ENCODE measurements around the gene ELAVL4.

The ELAVL4 gene

DNA sequence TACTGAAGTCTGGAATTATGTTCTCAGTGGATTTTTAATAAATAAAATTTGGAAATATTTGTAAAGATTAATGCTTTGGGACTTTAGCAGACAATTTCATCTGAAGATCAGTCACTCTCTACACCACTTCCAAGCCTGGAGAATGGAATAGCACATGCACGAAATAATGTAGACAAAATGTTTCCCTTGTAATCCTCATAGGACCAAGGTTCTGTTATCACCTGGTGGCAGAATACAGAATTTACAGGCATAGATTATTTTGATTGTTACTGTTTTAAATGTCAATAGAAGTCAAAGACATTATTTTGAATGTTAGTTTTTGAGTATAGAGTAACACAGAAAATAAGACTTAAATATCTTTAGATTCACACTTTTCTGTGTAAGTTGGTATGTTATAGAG, 9.1 kb upstream of the ELAVL4 start:
- H4K20me1 ChIP-seq (ENCODE audit: insufficient read depth, low read length) = no peaks in the 10 kb centered on the region
- no peaks in the 10 kb centered on the region for H3K36me3 ChIP-seq (ENCODE audit: insufficient read depth, low read length)
- H3K9me3 ChIP-seq (ENCODE audit: insufficient read depth, low read length, severe bottlenecking) = no peaks in the 10 kb centered on the region
- H2AFZ ChIP-seq (ENCODE audit: low read depth, low read length) = no peak overlapping the region
- H3K79me2 ChIP-seq (ENCODE audit: insufficient read depth, low read length) = no peaks in the 10 kb centered on the region
- H3K4me3 ChIP-seq (ENCODE audit: low read depth in 1 of 2, low read length in 2 of 2) = no peak overlapping the region
- DNase-seq = no peak
- H3K9ac ChIP-seq (ENCODE audit: low read depth, low read length) = no peak overlapping the region
- TF ChIP-seq, protein P1, sequence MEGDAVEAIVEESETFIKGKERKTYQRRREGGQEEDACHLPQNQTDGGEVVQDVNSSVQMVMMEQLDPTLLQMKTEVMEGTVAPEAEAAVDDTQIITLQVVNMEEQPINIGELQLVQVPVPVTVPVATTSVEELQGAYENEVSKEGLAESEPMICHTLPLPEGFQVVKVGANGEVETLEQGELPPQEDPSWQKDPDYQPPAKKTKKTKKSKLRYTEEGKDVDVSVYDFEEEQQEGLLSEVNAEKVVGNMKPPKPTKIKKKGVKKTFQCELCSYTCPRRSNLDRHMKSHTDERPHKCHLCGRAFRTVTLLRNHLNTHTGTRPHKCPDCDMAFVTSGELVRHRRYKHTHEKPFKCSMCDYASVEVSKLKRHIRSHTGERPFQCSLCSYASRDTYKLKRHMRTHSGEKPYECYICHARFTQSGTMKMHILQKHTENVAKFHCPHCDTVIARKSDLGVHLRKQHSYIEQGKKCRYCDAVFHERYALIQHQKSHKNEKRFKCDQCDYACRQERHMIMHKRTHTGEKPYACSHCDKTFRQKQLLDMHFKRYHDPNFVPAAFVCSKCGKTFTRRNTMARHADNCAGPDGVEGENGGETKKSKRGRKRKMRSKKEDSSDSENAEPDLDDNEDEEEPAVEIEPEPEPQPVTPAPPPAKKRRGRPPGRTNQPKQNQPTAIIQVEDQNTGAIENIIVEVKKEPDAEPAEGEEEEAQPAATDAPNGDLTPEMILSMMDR (IDR thresholded peaks at IDR 0.05; ENCODE audit: borderline replicate concordance, extremely low read depth, low read length, poor library complexity, severe bottlenecking) = no peak
- no peak for TF ChIP-seq EZH2 (IDR thresholded peaks at IDR 0.05; ENCODE audit: borderline replicate concordance, low read depth, low read length, severe bottlenecking)
- no peaks in the 10 kb centered on the region for H3K4me1 ChIP-seq (ENCODE audit: insufficient read depth, low read length)
- no peak overlapping the region for H3K27ac ChIP-seq (ENCODE audit: low read length)
- H3K4me2 ChIP-seq (ENCODE audit: insufficient read depth, low read length) = no peak overlapping the region
- no peak for ATAC-seq (ENCODE audit: insufficient read depth, low read depth)
- no peaks in the 10 kb centered on the region for H3K27me3 ChIP-seq (ENCODE audit: insufficient read depth, low read length, poor library complexity)

DNA sequence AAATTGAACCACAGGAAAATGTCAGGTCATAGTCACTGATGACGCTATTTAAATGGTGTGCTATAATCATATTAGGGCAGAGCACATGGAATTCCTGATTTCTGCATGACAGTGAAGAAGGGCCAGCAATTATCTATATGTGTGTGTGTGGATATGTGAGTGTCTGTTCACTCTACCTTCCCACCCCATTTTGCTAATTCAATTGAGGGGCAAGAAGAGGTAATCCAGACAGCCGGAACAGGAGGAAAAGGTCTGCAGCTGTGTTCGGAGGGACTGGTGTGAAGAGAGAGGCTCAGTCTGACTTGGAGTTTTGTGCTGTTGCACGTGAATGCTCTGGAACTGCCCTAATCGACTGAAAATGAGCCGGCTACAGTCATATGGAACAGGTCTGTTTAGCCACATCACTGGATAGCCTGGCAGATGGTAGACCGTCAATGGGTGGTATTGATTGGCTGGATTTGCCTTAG, 5.1 kb upstream of the ELAVL4 start:
- Histone ChIP-seq H3K4me2 (ENCODE audit: insufficient read depth, low read length) (no peak overlapping the region), H3K36me3 (ENCODE audit: insufficient read depth, low read length) (no peaks in the 10 kb centered on the region), H3K9me3 (ENCODE audit: insufficient read depth, low read length, severe bottlenecking) (no peaks in the 10 kb centered on the region), H3K9ac (ENCODE audit: low read depth, low read length) (no peak overlapping the region), H2AFZ (ENCODE audit: low read depth, low read length) (no peak overlapping the region), H3K27ac (ENCODE audit: low read length) (no peak overlapping the region), H3K79me2 (ENCODE audit: insufficient read depth, low read length) (no peaks in the 10 kb centered on the region), H3K27me3 (ENCODE audit: insufficient read depth, low read length, poor library complexity) (peaks cover 9% of the 10 kb centered on the region), H3K4me3 (ENCODE audit: low read depth in 1 of 2, low read length in 2 of 2) (no peak overlapping the region), H3K4me1 (ENCODE audit: insufficient read depth, low read length) (no peaks in the 10 kb centered on the region), H4K20me1 (ENCODE audit: insufficient read depth, low read length) (no peaks in the 10 kb centered on the region)
- TF ChIP-seq EZH2 (IDR thresholded peaks at IDR 0.05; ENCODE audit: borderline replicate concordance, low read depth, low read length, severe bottlenecking) = no peak
- TF ChIP-seq, protein P1 (IDR thresholded peaks at IDR 0.05; ENCODE audit: borderline replicate concordance, extremely low read depth, low read length, poor library complexity, severe bottlenecking) = no peak
- ATAC-seq (ENCODE audit: insufficient read depth, low read depth) (no peak), DNase-seq (no peak)

DNA sequence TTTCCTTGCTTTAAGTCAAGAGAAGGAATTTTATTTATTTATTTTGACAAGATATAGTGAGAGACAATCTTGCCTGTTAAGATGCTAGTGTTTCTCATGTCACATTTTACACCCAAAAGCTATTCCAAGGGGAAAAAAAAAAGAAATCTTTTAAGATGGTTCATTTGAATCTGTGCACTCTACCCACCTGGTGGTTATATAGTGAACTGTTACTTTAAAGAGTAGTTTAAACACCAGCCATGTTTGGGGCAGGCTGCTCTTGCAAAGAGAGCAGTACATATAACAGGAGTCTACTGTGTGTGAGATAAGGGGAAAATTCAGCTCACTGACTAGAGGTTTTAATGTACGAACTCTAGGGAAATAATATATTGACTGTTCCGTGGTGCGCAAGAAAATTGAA, 3.3 kb upstream of the ELAVL4 start:
- ATAC-seq (ENCODE audit: insufficient read depth, low read depth) (no peak), DNase-seq (no peak)
- TF ChIP-seq, protein P1 (IDR thresholded peaks at IDR 0.05; ENCODE audit: borderline replicate concordance, extremely low read depth, low read length, poor library complexity, severe bottlenecking) = peak; percentile 11
- TF ChIP-seq EZH2 (IDR thresholded peaks at IDR 0.05; ENCODE audit: borderline replicate concordance, low read depth, low read length, severe bottlenecking) = no peak
- Histone ChIP-seq H3K4me1 (ENCODE audit: insufficient read depth, low read length) (peaks cover 3% of the 10 kb centered on the region; the same call in 1 of the 2 replicates), H3K27ac (ENCODE audit: low read length) (no peak overlapping the region), H2AFZ (ENCODE audit: low read depth, low read length) (no peak overlapping the region), H3K9ac (ENCODE audit: low read depth, low read length) (no peak overlapping the region), H3K4me2 (ENCODE audit: insufficient read depth, low read length) (no peak overlapping the region), H4K20me1 (ENCODE audit: insufficient read depth, low read length) (no peaks in the 10 kb centered on the region), H3K36me3 (ENCODE audit: insufficient read depth, low read length) (no peaks in the 10 kb centered on the region), H3K27me3 (ENCODE audit: insufficient read depth, low read length, poor library complexity) (peaks cover 25% of the 10 kb centered on the region), H3K79me2 (ENCODE audit: insufficient read depth, low read length) (no peaks in the 10 kb centered on the region), H3K9me3 (ENCODE audit: insufficient read depth, low read length, severe bottlenecking) (no peaks in the 10 kb centered on the region), H3K4me3 (ENCODE audit: low read depth in 1 of 2, low read length in 2 of 2) (no peak overlapping the region)
